T-helper 1 cell (primary cell): ENCODE measurements around the gene LCP2.

Experiments
- DNase-seq, 5 donors: peaks; one replicate each; pipeline ENCODE4 v3.0.0-alpha.2; 2012 to 2020

LCP2 gene

GRCh38 chr5:170314541-170315095 lies 17.0 kb upstream of the LCP2 start:
- no peak for DNase-seq

- no peak for DNase-seq
Observed at GRCh38 chr5:170313816-170314215, 16.2 kb upstream of the LCP2 start.

- peak in 1 of 5 donors; percentile 82 for DNase-seq
Observed at GRCh38 chr5:170313344-170313743, 15.8 kb upstream of the LCP2 start.

- peak; percentile 23 to 74 (median 43) for DNase-seq
Observed at GRCh38 chr5:170312666-170313065, 15.1 kb upstream of the LCP2 start.

- no peak for DNase-seq
Observed at GRCh38 chr5:170312301-170312595, 14.7 kb upstream of the LCP2 start.

GRCh38 chr5:170311511-170312300 lies 14.1 kb upstream of the LCP2 start:
- no peak for DNase-seq

- DNase-seq: no peak
Observed at GRCh38 chr5:170310256-170310926, 12.8 kb upstream of the LCP2 start.

- no peak for DNase-seq
Observed at GRCh38 chr5:170308686-170309085, 11.1 kb upstream of the LCP2 start.

GRCh38 chr5:170307575-170308465 lies 10.2 kb upstream of the LCP2 start:
- DNase-seq: no peak

GRCh38 chr5:170306381-170306831 lies 8.8 kb upstream of the LCP2 start:
- DNase-seq: no peak

- DNase-seq: no peak
Observed at GRCh38 chr5:170305646-170306025, 8.1 kb upstream of the LCP2 start.

GRCh38 chr5:170305016-170305645 lies 7.6 kb upstream of the LCP2 start:
- no peak for DNase-seq

- DNase-seq: peak in 1 of 5 donors; percentile 43
Observed at GRCh38 chr5:170303549-170303948, 6.0 kb upstream of the LCP2 start.

- peak; percentile 58 to 90 (median 71) for DNase-seq
Observed at GRCh38 chr5:170302653-170303501, 5.3 kb upstream of the LCP2 start.

- DNase-seq: no peak
Observed at GRCh38 chr5:170301981-170302652, 4.5 kb upstream of the LCP2 start.

GRCh38 chr5:170301149-170301548 lies 3.6 kb upstream of the LCP2 start:
- no peak for DNase-seq

GRCh38 chr5:170300361-170301013 lies 2.9 kb upstream of the LCP2 start:
- DNase-seq: no peak

- DNase-seq: peak in 1 of 5 donors; percentile 44
Observed at GRCh38 chr5:170296935-170297588, 515 bp downstream of the LCP2 start.

- no peak for DNase-seq
Observed at GRCh38 chr5:170296036-170296934, 1.3 kb downstream of the LCP2 start.
